GM12873 (cell line): ENCODE measurements around the gene OSBPL7.

Source experiments
- CTCF ChIP-seq: IDR thresholded peaks from 2 replicates; pipeline ENCODE4 v1.5.1; 2012; ENCODE audit warnings: low read depth, mild to moderate bottlenecking, moderate library complexity, low read length, control low read depth; ENCODE audit not compliant: insufficient read depth; ENCODE audit errors: missing control alignments

The OSBPL7 gene

GRCh38 chr17:47838636-47839035 is 17.0 kb upstream of the OSBPL7 start:
- no peak for TF ChIP-seq CTCF

- TF ChIP-seq CTCF, result no peak
These were observed 15.9 kb upstream of the OSBPL7 start for GRCh38 chr17:47837401-47838039.

DNA sequence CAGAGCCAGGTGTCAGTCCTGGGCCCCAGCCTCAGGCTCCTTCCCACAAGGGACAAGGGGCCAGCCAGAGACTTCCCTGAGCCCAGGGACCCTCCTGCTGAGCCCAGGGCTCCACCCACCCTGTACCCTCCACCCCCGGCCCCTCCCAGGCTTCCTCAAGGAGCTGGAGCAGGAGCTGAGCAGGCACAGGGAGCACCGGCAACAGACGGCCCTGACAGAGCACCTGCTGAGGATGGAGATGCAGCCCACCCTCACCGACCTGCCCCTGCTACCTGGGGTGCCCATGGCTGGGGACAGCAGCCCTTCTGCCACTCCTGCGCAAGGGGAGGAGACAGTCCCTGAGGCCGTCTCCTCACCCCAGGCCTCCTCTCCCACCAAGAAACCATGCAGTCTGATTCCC is 15.0 kb upstream of the OSBPL7 start:
- TF ChIP-seq CTCF, result no peak

- no peak for TF ChIP-seq CTCF
These were observed 13.2 kb upstream of the OSBPL7 start for GRCh38 chr17:47834756-47835155.

- TF ChIP-seq CTCF, result no peak
These were observed 10.3 kb upstream of the OSBPL7 start for GRCh38 chr17:47831934-47832327.

DNA sequence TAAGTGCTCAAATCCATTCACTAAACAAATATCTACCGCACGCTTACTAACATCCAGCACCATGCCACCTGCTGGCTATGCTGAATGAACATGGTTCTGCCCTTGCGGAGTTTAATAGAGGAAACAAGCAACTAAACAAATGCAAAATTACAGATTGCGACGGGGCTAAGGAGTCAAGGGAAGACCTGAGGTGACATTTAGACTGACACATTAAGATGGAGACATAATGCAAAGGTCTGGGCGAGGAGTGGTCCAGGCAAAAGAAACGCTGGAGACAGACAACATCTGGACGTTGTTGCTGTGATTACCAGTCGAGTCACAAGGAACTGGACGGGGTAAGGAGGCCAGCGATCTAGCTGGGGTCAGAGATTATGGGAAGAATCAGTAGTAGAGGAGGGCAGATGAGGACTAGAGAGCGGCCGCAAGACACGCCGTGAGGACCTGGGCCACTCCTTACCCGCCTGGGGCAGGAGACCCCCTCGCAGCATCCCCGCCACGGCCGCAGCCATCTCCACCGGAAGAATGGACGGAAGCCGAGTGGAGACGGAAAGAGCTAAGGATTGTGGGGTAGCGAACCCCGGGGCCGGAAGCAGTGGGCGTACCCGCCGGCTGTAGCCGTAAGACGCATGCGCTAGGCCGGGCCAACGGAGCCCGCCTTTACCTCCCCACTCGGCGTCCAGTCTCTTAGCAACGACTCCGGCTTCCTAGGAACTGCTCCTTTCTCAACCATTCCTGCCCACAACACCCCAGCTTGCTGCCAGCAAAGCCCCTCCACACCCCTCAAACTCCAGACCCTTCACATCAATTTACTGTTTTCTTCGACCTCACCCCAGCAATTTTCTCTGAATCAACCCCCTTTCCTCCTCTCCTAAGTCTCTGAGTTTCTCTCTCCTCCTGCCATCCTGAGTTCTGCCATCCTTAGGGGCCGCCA is 9.7 kb upstream of the OSBPL7 start, which contains the start of the genes LRRC46 and MRPL10:
Gene LRRC46 (plus strand): TSS at position 668 of the 931 bp plus-strand sequence. CDS start 320 bp downstream, outside the sequence.
Gene MRPL10 (minus strand): TSS at position 539 of the 931 bp plus-strand sequence. CDS start 30 bp downstream, at position 509.
- peak; percentile 43 for TF ChIP-seq CTCF

GRCh38 chr17:47830396-47831002 is 8.9 kb upstream of the OSBPL7 start:
- no peak for TF ChIP-seq CTCF
